HepG2 (cell line): ENCODE measurements around the gene CEP78.

Experiments used
- BCL3 ChIP-seq: sonication (generic); formaldehyde crosslinking; IDR thresholded peaks from 2 replicates; pipeline ENCODE4 v1.5.1; 2020; ENCODE audit warnings: mild to moderate bottlenecking, missing genetic modification reagents, moderate library complexity
- ETV5 ChIP-seq: IDR thresholded peaks from 2 replicates; pipeline ENCODE4 v1.6.1; 2018; ENCODE audit warnings: missing biosample characterization, missing genetic modification reagents, inconsistent platforms, borderline replicate concordance
- EZH2 ChIP-seq: conservative IDR thresholded peaks from 2 replicates; pipeline ENCODE4 v1.6.1; 2012; ENCODE audit warnings: mild to moderate bottlenecking, low read depth, low read length, moderate library complexity
- GABPB1 ChIP-seq: IDR thresholded peaks from 2 replicates; pipeline ENCODE4 v1.6.1; 2016; ENCODE audit warnings: mild to moderate bottlenecking, missing genetic modification reagents, moderate library complexity, missing compliant biosample characterization
- POLR2A ChIP-seq, 2 experiments: IDR thresholded peaks; 2 replicates each; pipeline ENCODE4 v1.6.1; 2011; ENCODE audit warnings: low read depth in 2 of 2, low read length in 2 of 2, mild to moderate bottlenecking in 1 of 2, moderate library complexity in 1 of 2; ENCODE audit not compliant: insufficient read depth in 1 of 2
- SMAD3 ChIP-seq: sonication (generic); formaldehyde crosslinking; IDR thresholded peaks from 2 replicates; pipeline ENCODE4 v1.4.0; 2020; ENCODE audit warnings: missing genetic modification reagents
- SMC3 ChIP-seq: IDR thresholded peaks from 2 replicates; pipeline ENCODE4 v1.6.1; 2011; ENCODE audit warnings: low read length, improper control_type of control experiment
- ZNF280B ChIP-seq: sonication (generic); formaldehyde crosslinking; IDR thresholded peaks from 2 replicates; pipeline ENCODE4 v1.5.0; 2020; ENCODE audit warnings: missing genetic modification reagents, mild to moderate bottlenecking, borderline replicate concordance
- ZNF382 ChIP-seq: sonication (generic); formaldehyde crosslinking; IDR thresholded peaks from 2 replicates; pipeline ENCODE4 v1.5.0; 2020; ENCODE audit warnings: missing genetic modification reagents, mild to moderate bottlenecking, borderline replicate concordance
- ZNF687 ChIP-seq: sonication (generic); formaldehyde crosslinking; IDR thresholded peaks from 2 replicates; pipeline ENCODE4 v1.5.1; 2020; ENCODE audit warnings: mild to moderate bottlenecking, missing genetic modification reagents, moderate library complexity
- TF ChIP-seq, protein P1 (sequence below): sonication (generic); formaldehyde crosslinking; IDR thresholded peaks from 2 replicates; pipeline ENCODE4 v1.5.0; 2020; ENCODE audit warnings: mild to moderate bottlenecking, missing genetic modification reagents, moderate library complexity

DNA sequence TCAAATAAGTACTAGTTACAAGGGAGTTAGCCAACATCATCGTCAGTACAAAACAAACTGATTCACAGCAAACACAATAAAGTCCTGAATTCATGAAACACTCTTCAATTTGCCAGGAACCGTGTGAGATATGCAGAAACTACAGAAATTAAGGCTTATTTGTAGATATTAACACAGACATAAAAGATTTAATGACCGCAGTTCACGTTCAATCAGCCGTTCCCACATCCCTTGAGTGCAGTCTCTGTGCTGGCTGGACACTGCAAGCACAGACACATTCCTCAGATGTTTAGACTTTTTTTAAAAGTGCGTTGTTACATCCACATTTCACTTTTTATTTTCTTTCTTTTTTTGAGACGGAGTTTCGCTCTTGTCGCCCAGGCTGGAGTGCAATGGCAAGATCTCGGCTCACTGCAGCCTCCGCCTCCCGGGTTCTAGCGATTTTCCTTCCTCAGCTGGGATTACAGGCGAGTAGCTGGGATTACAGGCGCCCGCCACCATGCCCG is 566 bp upstream of the CEP78 start:
- TF ChIP-seq EZH2 (no peak), BCL3 (CRISPR knock-in tag) (no peak), SMAD3 (no peak), ZNF382 (CRISPR knock-in tag) (no peak), SMC3 (no peak), ZNF687 (CRISPR knock-in tag) (no peak), POLR2A (IDR thresholded peaks at IDR 0.05; ENCODE audit: insufficient read depth in 1 of 2, low read depth in 2 of 2, low read length in 2 of 2) (no peak), ETV5 (CRISPR knock-in tag) (no peak), GABPB1 (no peak), ZNF280B (no peak)
- TF ChIP-seq, protein P1, sequence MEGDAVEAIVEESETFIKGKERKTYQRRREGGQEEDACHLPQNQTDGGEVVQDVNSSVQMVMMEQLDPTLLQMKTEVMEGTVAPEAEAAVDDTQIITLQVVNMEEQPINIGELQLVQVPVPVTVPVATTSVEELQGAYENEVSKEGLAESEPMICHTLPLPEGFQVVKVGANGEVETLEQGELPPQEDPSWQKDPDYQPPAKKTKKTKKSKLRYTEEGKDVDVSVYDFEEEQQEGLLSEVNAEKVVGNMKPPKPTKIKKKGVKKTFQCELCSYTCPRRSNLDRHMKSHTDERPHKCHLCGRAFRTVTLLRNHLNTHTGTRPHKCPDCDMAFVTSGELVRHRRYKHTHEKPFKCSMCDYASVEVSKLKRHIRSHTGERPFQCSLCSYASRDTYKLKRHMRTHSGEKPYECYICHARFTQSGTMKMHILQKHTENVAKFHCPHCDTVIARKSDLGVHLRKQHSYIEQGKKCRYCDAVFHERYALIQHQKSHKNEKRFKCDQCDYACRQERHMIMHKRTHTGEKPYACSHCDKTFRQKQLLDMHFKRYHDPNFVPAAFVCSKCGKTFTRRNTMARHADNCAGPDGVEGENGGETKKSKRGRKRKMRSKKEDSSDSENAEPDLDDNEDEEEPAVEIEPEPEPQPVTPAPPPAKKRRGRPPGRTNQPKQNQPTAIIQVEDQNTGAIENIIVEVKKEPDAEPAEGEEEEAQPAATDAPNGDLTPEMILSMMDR = no peak
